DMS114 treated with DMSO at 0.1 percent for 48 hours (cell line): ENCODE measurements around the gene TDP1.
"Not testable (repeated sequence)": the region's sequence is repeated elsewhere in the genome, so short reads cannot be mapped to it uniquely, and the experiment has no call there.

Source experiments
- DNase-seq: peaks from one replicate; lab custom pipeline; 2025; ENCODE audit not compliant: unreplicated experiment; lab: John Stamatoyannopoulos, UW

The TDP1 gene

DNA sequence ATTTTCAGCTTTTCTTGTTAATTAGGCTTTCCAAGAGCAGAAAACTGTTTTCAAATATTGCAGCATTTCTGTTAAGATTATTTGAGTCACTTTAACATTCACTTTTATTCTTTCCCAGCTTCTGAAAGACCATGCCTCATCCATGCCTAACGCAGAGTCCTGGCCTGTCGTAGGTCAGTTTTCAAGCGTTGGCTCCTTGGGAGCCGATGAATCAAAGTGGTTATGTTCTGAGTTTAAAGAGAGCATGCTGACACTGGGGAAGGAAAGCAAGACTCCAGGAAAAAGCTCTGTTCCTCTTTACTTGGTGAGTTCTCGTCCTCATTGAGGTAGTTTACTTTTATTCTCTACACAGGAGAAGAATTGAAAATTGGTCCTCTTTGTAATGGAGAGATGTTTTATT, 33.1 kb downstream of the TDP1 start:
- DNase-seq: no peak

DNA sequence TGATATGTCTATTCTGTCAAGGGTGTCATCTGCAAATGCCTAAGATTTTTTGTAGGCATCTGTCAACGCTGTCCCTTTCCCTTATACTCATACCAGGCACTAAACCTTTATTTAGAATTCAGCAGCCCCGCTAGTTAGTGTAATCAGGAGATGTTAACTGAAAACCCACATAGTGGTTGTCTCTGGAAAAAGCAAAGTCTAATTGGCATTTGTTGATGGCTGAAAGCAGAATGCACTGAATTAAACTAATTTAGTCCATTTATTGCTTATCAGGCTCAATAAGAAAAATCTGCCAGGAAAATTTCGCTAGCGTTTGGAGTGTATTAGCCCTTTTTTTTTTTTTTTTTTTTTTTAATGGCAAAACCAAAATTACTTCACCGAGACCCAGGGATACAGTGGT, 34.5 kb downstream of the TDP1 start:
- no peak for DNase-seq

DNA sequence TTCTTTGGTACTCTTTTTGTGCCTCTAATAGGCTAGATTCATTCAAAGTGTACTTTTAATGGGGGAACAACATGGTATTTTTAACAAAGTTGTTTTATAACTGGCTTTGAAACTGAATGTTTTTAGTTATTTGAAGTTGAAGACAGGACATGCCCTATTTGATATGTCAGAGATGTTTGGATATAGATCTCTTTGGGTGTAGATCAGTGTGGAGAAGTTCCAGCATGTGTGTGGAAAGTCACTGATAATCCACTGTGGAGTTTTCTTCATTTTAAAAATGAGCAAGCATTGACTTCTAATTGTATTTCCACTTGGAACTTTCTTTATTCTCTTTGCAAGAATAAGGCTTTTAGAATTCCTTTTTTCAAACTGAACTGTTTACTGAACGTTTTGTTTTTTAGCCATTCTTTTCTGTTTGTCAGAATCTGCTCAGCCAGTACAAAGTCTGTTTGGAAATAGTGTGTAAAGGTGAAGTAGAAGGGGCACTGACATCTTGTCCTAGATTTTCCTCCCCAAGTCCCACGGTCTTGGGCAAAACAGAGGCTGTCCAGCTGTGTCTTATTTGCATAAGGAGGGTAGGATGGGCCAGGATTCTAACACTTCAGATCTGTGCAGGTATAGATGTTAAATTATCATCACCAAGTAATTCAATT, 35.0 kb downstream of the TDP1 start:
- no peak for DNase-seq

DNA sequence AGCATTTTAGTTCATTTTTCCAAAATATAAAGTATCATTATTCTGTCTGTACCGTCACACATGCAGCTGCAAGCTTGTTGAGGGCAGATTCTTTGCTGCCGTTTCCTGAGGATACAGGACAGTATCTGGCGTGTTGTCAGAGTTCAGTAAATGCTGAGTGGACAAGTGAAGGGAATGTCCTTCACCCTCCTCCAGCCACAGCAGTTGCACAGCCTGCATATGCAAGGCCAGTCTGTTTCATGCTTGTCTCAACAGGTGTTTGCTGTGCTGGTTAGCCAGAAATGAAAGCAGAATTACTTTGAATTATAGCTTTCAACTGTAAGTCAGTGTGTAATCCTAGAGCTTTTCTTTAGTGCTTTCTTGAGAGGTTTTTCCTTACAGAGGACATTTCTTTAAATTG, 36.5 kb downstream of the TDP1 start:
- no peak for DNase-seq

DNA sequence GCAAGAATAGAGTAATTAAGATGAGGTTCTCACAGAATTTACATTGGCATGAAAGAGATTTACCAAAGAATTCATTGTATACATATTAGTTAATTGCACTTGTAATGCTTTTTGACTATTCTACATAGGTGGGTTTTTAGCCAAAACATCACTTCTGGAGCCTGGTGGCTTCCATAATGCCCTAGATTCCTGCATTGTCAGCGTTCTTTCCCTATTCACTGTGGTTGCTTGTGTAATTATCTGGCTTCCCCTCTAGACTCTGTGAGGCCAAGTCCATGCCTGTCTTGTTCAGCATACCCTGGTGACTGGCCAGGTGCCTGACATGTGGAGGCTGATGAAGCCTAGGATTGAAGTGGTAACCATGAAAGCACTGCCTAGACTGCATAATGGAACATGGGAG, 41.2 kb downstream of the TDP1 start:
- no peak for DNase-seq

DNA sequence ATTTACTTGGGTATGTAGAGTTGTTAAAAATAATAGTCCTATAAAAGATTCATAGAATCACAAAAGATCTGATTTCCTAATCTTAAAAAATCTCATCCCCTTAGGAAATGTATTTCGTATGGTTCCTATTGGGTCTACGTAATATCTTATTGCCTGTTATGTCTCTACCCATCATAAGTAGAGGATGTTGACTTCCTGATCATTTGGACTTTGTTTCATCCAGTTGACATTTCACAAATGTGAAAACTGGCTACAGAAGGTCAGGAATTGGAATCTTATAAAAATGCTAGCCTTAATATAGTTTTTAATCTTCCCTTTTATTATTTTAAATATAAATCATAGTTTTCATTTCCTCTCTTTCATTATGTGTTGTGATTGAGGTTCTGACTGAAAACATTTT, 45.2 kb downstream of the TDP1 start:
- DNase-seq: no peak

DNA sequence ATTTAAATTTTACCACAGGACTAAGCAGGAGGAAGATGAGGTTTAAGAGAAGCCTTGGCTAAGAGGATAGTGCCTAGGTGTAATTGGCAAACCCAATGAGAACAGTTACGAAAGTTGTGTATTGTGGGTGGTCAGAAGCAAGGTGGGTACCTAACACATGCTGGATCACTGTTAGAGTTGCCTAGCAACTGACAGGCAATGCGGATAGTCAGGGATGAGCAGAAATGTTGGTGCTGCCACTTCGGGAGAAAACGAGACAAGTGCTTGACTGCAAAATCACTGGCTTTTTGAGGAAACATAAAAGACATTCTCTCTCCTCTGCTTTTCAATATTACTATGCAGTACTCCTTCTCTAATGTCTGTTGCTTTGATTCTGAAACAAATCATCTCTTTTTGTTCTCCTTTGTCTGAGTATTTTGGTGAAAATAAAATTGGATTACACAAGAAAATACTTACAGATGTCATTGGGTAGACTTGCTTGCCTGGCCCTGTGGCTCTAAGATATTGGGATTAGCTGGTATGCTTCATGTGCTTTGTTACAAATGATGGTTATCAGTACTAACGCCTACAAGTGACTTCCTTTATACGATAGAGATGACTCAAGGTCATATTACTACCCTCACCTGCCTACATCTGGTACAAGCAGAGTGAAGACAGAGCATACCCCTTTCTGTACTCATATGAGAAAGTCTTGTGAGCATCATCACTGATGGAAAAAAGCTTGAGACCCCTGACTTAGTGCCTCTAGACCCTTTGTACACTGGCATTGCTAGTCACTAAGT, 48.0 kb downstream of the TDP1 start:
- DNase-seq: no peak

DNA sequence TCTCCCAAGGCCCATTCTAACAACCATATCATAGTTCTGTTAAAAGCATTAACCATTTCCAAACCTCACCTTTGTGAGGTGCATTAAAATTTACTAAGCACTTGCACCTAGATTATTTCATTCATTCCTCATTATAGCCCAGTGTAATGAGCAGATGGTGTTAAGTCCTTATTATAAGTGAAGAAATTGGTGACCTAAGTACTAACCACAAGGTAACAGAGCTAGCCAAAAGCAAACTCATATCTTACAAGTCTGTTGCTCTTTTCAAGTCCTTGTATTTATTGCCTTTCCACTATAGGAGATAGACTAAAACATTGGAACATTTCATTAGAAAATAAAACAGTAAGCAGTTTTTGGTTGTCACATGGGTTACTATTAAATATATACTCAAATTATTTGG, 49.7 kb downstream of the TDP1 start:
- no peak for DNase-seq

DNA sequence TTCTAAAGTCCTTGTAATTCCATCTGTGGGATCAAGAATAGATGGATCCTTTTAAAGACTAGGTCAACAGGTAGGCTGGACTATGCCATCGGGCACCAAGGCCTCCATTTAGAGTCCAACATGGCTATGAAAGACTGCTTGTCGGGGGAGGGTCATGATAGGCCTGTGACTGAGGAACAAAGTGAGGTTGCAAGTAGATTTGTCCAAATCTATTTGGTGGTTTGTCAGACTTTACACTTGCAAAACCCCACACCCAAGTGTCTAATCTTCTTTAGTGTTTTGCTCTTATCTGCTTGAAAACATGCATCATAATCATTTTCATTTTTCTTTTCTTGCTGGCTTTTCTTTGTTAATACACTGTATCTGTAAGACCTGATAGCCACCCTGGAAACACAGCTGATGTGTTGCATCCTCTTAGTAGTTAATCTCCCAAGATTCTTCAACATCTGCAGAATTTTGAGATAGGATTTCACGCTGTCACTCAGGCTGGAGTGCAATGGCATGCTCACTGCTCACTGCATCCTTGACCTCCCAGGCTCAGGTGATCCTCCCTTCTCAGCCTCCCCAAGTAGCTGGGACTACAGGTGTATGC, 50.3 kb downstream of the TDP1 start:
- DNase-seq: no peak

DNA sequence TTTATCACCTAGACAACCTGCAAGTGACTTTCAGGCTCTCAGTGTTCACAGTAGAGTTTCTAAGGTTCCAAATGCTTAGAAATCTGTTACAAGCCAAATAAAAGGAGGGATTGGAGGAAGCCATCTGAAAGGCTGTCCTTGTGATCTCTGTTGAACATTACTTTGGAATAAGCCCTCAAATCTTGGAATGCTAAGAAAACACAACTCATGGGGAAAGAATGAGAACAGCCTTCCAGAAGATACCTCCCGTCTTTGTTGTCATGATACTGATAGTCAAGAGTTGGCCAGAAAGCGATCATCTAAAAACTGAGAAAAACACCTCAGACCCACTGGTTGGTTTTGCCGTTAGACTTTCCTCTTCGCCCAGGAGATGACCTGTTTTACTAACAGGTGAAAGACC, 61.6 kb downstream of the TDP1 start:
- DNase-seq: no peak

DNA sequence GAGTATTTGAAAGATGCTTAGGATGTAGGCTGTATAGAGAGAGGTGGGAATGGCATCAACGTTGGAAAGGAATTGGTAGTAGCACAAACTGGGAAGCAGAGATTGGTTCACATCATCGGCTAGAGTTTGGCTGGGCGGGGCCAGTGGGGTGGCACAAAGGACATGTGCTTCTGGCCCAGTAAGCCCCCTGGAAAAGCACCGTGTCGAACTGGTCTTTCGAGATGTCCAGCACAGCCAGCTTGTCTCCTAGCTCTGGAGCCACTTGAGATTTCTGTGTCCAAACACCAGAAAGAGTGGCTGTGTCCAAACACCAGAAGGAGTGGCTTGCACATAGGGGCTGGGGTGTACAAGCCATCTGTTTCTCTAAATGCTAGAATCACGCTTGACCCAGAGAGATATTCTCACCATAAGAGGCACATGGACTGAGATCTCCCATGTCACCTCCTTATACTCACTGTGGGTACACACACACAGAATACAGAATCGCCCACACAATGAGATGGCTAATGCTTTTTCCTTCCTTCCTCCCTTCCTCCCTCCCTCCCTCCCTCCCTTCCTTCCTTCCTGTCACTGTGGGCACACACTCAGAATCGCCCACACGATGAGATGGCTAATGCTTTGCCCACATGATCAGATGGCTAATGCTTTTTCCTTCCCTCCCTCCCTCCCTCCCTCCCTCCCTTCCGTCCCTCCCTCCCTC, 64.2 kb downstream of the TDP1 start:
- DNase-seq: no peak

DNA sequence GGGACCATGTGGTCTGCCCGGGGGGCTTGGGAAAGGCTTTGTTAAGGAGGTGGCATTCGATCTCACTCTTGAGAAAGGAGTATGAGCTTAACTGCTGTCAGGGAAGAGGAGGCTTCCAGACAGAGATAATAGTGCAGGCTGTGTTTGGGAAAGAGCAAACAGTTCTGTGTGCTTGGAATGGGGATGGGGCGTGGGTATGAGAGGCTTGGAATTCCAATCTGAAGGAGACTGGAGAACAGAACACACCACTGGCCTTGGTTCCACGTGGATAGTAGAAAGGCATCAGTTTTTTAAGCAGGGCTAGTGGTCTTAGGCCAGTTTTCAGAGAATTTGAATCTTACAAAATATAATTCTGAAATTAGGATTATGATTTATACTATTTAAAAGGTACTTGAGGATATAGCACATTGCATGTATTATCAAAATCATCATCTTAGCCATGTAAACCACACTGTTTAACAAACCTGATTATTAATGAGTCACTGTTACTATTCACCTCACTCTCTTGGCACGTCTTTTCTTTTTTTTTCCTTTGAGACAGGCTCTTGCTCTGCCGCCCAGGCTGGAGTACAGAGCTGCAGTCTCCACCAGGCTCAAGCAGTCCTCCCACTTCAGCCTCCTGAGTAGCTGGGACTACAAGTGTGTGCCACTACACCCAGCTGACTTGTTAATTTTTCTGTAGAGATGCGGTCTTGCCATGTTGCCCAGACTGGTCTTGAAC, 67.6 kb downstream of the TDP1 start:
- no peak for DNase-seq

DNA sequence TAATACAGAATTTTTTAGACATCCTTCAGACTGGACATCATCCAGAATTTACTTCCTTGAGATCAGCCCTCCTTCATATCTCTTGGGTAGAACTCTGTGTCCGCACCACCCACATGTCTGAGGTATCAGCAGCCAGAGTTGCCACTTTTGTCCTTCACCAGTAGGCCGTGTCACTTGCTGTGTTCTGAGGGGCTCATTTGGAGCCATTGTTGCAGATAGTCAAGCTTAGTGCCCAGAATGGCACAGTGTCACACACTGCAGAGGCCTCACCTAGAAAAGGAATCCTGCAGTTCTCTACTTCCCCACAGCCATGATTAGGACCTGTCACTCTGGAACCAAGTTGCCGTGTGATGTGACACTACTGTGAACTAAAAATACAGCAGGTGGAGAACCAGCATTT, 69.2 kb downstream of the TDP1 start:
- no peak for DNase-seq

DNA sequence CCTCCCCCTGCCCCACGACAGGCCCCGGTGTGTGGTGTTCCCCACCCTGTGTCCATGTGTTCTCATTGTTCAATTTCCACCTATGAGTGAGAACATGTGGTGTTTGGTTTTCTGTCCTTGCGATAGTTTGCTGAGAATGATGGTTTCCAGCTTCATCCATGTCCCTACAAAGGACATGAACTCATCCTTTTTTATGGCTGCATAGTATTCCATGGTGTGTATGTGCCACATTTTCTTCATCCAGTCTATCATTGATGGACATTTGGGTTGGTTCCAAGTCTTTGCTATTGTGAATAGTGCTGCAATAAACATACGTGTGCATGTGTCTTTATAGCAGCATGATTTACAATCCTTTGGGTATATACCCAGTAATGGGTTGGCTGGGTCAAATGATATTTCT, 70.9 kb downstream of the TDP1 start:
- not testable (repeated sequence) for DNase-seq

DNA sequence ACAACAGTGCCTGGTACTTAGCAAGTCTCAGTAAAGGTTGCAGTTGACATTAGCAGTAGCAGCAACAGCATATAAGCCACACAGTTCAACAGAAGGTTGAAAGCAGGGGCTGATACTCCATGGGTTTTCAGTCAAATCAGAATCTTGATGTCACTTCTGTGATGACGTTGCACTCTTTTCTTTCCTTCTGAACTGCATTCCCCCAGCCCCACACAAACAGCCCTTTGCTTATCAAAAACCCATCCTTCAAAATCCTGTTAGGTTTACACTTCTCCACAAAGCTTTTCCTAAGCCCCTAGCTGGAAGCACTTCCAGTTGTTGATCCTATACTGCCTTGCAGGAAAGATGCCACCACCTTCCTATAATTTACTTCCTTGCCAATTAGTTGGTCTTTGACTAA, 72.1 kb downstream of the TDP1 start:
- DNase-seq: no peak

DNA sequence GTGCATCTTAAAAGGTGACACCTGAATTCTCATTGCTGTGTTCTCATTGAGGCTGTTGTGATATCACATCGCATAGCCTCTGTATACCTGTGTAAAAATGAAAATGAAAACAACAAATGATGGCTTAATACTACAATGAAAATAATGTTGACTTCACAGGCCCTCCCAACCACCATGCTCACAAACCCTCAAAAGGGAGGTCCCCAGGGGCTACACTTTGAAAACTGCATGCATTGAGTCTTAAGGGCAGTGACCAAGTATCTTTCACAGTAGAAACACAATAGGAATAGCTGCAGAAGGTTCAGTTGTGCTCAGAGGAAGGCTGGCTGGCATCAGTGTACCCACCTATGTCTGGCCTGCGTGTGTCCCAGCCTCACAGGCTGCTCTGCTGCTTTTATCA, 78.4 kb downstream of the TDP1 start:
- no peak for DNase-seq

DNA sequence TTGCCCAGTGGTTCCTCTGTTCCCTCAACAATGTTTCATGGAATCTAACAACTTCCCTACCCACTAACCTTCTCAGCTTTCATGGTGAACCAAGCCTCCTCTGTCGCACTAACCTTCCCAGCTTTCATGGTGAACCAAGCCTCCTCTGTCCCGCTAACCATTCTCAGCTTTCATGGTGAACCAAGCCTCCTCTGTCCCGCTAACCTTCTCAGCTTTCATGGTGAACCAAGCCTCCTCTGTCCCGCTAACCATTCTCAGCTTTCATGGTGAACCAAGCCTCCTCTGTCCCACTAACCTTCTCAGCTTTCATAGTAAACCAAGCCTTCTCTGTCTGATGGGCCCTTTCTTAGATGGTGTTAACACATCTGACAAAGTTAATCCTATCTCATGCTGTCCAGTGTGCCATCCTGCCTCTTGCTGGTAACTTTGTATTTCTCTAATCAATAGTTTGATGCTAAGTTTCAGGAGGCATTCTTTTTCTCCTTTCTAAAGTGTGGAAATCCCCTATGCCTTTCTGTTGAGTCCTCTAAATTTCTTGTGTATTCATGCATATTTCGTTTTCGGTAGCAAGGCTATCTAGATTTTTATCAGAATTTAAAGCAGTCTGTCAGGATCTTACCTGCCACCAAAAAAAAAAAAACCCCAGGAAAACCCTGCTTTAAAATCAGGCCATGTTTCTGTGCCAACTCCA, 79.3 kb downstream of the TDP1 start:
- no peak for DNase-seq

DNA sequence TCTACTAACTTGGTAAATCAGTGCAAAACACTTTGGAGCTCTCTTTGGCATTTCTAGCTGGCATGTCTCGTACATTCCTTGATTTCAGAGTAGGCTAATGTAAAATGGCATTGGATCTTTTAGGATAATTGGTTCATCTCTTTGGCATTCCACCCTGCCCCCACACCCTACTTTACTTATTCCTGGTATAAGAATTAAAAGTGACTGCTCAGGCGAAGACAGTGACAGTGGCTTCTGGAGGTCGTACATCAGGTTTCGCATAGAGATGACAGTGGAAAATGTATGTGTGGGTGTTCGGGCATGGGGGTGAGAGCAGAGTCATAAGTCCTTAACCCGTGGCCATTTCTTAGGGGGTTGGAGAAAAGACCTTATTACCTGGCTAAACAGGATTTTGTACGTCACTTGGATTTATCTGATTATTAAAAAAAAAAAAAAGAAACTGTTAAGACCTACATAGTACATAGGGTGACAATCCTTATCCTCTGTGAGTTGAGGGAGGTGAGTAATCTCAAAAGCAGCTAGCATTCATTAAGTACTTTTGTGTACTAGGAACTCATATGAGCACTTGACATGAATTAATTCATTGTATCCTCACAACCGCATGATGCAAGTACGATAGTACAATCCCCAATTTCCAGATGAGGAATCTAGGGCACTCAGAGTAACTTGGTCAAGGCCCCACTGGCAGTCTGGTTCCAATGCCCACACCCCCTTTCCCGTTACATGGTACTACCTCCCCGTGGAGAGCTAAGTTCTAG, 83.7 kb downstream of the TDP1 start:
- DNase-seq: no peak

DNA sequence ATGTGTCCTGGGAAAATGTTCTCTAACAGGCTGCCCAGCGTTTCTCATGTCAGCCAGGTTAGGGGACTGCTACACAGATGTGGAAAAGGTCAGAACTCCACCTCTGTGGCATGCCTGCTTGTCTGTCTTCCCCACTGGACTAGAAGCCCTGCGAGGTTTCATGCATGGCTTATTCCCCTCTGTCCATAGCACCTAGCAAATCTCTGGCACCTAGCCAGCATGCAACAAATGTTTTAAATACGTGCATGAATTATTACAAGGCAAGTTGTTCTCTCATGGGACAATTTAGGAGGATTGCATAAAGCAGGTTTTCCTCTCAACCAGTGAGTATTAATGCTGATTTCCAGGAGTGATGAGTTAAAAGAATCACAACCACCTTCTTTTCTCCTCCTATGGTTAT, 84.7 kb downstream of the TDP1 start:
- no peak for DNase-seq
